GM21723 (cell line): ENCODE measurements around the gene PRDX6.
"Not testable (repeated sequence)": the region's sequence is repeated elsewhere in the genome, so short reads cannot be mapped to it uniquely, and the experiment has no call there.

Experiments used
- ATAC-seq: cut with Tn5 transposase; IDR thresholded peaks from one replicate; pipeline ENCODE4 v1.9.1; 2021; ENCODE audit warnings: mild to moderate bottlenecking, moderate library complexity; ENCODE audit not compliant: unreplicated experiment

PRDX6 gene

DNA sequence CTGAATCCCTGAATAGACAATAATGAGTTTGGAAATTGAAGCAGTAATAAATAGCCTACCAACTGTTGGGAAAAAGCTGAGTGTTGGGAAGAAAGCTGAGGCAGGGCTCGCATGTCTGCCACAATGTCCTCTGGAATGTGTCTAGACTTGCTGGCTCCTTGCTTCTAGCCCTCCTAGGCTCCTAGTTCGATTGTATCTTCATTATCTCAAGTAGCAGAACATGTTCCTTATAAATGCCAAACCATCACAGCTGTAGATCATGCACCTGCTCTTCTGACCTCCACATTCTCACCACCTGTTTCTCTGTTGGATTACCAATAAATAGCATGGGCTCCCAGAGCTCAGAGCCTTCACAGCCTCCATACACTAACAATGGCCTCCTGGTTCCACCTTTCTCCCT is 12.9 kb upstream of the PRDX6 start:
- ATAC-seq, result not testable (repeated sequence)

DNA sequence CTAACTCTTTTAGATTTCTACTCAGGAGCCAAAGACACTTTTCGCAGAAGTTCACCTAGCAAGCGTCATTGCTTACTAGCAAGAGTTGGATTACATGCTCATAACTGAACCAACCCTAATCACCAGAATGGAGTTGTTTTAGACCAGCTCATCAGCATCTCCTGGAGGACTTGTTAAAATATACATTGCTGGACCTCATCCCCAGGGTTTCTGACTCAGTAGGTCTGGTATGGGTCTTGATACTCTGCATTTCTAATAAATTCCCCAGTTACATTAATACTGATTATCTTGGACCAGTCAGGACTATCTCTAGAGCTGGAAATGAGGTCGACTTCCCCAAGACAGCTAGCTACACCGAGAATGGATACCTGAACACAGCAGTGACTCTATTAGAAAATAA is 9.7 kb upstream of the PRDX6 start:
- ATAC-seq, result no peak

DNA sequence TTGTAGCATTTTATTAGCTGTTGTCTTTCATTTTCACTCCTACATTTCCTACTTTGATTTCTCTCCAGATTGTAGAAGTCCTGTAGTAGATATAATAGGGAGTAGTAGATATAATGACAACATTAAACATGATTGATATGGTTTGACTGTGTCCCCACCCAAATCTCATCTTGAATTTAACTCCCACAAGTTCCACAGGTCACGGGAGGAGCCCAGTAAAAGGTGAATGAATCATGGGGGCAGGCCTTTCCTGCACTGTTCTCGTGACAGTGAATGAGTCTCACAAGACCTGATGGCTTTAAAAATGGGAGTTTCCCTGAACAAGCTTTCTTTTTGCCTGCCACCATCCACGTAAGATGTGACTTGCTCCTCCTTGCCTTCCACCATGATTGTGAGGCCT is 7.5 kb upstream of the PRDX6 start:
- ATAC-seq, result no peak

DNA sequence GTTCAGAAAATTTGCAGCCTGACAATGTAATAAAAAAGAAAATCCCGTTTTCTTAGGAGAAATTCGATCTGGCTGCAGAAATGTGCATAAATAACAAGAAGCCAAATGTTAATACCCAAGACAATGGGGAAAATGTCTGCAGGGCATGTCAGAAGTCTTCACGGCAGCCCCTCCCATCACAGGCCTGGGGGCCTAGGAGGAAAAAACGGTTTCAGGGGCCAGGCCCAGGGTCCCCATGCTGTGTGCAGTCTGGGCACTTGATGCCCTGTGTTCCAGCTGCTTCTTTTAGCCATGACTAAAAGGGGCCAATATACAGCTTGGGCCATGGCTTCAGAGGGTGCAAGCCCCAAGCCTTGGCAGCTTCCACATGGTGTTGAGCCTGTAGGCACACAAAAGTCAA is 6.5 kb upstream of the PRDX6 start:
- no peak for ATAC-seq

DNA sequence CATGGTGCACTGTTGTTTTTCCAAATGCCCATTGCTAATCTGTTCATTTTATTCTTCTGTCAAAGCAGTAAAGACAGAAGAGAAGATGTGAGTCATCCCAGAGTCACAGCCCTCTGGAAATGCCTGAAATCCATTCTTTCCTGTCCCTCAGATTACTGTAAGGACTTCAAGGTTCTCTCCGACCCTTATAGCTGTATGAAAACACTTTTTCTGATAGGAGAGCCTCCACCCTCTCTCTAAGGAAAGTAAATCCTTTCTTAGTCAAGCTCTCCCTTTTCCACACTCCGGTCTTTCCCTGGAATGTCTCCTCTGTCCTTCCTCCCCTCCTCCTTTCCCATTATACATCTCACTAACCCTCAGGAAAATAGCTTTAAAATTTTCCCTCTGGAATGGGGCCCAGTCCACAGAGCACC is 3.5 kb upstream of the PRDX6 start:
- ATAC-seq, result no peak

DNA sequence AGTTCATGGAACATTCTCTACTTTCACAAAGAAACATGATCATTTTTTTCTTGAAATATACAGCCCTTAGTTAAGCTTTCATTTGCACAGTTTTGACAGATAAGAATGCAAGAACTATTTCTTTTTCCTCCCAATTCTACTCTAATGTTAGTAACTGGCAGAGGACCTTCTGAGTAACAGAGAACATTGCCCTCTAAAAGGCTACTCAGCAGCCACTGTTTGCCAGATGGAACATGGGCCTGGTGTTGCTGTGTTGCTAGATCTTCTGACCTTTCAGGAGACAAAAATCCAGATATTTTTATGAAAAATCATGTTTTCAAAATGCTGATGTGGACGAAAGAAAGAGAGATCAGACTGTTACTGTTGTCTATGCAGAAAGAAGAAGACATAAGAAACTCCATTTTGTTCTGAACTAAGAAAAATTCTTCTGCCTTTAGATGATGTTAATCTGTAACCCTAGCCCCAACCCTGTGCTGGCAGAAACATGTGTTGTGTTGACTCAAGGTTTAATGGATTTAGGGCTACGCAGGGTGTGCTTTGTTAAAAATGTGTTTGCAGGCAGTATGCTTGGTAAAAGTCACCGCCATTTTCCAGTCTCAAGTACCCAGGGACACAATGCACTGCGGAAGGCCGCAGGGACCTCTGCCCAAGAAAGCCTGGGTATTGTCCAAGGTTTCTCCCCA is 2.9 kb upstream of the PRDX6 start:
- ATAC-seq, result no peak

DNA sequence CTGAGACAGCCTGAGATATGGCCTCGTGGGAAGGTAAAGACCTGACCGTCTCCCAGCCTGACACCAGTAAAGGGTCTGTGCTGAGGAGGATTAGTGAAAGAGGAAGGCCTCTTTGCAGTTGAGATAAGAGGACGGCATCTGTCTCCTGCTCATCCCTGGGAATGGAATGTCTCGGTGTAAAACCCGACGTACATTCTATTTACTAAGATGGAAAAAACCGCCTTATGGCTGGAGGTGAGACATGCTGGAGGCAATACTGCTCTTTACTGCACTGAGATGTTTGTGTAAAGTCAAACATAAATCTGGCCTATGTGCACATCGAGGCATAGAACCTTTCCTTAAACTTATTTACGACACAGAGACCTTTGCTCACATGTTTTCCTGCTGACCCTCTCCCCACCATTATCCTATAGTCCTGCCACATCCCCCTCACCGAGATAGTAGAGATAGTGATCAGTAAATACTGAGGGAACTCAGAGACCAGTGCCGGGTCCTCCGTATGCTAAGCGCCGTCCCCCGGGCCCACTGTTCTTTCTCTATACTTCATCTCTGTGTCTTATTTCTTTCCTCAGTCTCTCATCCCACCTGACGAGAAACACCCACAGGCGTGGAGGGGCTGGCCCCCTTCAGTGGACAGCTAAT is 2.2 kb upstream of the PRDX6 start:
- ATAC-seq, result not testable (repeated sequence)

DNA sequence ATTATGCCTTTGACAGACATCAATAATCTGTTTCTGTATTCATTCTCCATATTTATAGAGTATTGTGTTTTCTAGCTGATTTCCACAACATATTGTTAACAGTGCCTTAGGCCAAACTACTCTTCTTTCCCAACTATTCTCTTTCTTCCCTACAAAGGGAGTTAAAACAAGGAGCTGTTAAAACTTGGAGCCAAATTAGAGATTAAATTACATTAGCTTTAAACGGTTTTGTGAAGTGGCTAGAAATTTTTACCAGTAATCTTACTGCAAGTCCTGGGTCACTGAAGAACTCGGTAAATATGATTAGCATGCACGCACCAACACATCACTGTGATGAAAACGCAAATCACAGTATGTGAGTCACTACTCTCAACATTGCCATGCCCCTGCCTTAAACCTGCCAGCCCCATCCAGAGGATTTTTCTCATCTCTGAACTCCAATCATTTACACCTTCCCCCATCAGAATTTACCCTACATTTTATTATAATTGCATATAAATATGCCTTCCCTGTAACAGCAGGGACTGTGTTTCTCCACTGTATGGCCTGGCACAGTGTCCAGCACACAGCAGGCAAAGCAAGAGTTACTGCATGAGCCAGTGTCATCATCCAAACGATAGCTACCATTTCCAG is 1.5 kb upstream of the PRDX6 start:
- ATAC-seq, result no peak

DNA sequence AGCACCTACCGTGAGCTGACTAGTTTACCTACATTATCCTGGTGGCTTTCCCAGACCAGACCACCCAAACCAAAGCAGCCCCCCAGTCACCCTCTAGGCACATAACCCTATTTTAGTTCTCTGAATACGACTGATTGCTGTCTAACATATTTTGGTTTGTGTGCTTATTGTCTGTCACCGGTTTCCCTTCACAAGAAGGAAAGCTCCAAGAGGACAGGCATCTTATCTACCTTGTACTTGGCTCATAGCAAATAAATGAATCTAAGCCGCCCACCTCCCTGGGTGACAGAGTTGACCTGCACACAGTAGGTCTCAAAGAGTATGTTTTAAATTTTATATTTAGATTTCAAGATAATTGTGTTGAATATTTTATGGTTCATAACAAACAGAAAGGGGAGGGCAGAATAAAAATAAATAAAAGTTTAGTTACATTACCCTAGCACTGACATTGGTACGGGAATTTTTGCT is 904 bp upstream of the PRDX6 start:
- ATAC-seq, result no peak

DNA sequence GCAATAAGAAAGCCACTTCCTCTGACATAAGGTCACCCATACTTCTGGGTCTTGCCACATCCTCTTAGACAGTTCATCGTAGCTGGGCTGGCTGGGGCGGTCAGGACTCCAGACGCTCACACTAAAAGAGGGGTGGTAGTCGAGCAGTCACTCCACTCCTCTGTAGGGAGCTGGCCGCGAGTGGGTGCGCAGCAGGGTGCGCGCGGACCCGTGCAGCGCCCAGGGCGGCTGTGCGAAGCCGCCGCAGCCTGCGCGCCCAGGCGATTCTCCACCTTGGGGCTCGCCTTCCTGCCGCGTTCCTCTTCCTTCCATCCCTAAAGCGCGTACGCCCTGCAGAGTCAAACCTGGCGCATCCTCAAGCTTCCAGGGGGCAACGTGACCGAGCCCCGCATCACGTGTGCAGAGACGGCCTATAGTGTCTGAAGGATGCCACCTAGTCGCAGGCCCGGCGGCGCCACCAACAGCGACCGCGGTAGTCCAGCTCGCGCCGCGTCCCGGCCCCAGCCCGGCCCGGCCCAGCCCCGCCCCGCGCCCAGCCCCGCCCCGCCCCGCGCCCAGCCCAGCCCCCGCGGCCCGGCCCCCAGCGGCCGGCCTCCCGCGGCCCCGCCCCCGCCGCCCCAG is 360 bp upstream of the PRDX6 start:
- peak; percentile 96 for ATAC-seq

DNA sequence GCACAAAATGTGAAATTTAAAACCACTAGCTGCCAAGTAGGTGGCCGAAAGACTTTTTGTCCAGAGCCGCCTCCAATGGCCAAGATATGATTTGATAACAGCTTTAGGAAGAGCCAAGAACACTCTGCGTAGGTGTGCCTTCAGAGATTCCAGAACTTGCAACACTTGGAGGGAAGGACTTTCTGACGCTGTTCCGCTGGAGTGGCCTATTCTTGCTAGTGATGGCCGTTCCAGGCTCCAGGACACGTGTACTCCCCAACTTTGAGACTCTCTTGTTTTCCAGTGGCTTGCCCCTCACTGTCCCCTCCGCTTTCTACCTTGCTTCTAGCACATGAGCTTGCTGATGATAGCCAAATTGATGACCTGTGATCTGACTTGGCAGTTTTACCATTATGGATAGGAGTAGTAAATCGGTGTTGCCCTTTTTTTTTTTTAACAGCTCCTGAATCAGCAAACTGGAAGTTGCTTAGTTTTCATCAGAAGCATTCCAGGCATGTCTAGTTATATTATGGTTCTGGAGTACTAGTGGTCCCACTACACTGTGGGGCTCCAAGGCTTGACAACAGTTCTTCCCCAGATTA is 1.0 kb downstream of the PRDX6 start:
- ATAC-seq, result no peak

DNA sequence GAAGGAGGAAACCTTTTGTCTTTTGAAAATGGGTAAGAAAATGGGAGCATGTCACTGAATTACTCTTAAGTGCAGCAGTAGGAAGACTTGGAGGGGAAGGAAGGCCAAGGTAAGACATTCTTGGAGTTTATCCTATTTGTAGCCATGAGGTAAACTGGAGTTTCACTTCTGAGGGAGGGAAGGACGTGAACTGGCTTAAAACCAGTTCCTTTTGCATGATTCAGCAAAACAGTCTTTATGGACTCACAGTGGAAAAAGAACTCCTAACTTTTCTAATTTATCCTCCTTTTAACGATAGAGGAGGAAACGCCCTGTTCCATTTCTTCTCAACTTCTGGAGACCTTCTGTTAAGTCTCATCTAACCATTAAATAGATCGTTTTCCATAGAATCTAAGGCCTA is 2.5 kb downstream of the PRDX6 start:
- ATAC-seq, result no peak

DNA sequence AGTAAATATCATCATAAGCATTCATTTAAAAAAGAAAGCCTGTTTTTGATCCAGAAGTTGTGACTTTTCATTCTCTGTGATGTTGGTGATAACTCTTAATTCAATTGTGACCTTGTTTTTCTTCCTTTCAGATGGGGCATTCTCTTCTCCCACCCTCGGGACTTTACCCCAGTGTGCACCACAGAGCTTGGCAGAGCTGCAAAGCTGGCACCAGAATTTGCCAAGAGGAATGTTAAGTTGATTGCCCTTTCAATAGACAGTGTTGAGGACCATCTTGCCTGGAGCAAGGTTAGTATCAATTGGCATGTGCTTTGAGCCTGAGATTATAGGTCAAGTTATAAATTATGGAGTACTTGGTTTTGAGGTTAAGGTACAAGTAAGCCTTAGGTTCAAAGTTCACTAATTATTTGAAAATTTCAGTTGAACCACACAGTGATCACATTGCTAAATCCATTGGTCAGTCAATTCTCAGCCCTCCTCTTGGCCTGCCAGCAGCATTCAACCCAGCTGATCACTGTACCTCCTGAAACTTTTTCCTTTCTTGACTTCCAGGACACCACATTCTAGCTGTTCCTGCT is 4.1 kb downstream of the PRDX6 start:
- no peak for ATAC-seq

DNA sequence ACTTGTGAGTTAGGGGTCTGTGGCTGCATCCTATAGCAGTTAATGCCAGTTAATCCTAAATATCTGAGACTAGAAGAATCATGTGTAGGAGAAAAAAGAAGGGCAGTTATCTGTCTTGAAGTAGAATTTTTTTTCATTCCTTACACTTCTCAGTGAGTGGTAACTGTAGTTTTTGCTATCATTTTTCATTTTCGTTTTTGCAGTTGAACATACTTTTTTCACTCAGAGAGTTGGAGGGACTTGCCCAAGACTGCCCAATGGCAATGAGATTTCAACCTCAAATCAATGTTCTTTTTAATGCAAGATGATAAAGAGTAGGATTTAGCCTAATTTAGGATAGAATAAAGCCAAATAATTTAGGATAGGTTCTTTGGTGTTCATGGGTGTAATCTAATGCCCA is 5.5 kb downstream of the PRDX6 start:
- peak; percentile 50 for ATAC-seq

DNA sequence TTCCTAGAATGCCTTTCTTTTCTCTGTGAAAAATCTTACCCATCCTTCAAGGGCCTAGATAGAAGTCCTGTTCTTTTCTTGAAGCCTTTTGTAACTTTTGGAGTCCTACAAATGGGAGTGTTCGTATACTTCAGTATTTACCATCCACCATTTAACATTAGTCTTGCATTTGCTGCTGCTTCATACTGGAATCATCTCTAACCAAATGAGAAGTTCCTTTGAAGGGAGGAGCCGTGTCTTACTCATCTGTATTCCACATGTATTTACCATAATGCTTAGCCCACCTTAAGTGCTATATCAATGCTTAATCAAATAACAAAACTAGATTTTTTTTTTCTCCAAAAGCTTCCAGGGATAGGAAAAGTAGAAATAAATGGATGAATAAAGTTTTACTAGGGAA is 7.1 kb downstream of the PRDX6 start:
- ATAC-seq, result no peak

DNA sequence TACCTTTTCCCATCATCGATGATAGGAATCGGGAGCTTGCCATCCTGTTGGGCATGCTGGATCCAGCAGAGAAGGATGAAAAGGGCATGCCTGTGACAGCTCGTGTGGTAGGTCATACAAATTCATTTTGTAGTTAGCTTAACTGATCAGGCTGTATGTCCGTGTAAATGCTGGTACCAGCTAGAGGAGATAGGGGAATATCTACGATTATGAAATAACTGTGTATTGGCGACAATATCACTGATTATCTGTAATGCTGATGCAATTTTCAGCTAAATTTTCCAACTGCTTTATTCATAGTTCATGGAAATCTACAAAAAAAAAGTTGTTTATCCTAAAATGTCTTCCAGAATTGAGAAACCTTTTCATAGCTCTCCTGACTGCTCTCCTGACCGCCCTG is 8.3 kb downstream of the PRDX6 start:
- ATAC-seq, result no peak

DNA sequence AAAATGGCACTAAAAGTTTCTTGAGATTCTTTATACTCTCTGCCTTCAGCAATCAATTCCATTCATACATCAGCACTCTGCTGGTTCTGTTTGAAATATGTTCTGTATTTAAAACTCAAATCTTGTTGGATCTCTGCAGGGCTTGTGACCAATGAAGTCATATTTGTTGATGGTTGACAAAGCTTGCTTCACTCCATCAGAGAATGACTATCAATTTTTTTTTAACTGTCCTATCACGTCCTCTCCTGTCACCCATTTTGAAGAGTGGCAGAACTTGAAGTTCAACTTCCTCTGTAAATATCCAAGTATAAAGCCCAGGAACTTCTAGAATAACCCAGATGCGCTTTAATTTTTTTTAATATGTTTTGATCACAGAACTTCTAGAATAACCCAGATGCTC is 10.9 kb downstream of the PRDX6 start:
- no peak for ATAC-seq

DNA sequence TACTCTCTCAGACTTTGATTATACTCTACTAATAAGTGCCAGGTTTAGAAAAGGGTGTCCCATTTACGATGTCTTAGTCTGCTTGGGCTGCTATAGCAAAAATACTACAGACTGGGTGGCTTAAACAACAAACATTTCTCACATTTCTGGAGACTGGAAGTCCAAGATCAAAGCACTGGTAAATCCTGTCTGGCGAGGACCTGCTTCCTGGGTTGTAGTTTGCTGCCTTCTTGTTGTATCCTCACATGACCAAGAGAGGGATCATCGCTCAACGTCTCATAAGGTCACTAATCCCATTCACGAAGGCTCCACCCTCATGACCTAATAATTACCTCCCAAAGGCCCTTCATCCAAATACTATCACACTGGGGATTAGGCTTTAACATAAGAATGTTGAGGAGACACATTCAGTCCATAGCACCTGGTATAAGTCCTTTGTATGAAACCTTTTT is 12.0 kb downstream of the PRDX6 start:
- no peak for ATAC-seq

DNA sequence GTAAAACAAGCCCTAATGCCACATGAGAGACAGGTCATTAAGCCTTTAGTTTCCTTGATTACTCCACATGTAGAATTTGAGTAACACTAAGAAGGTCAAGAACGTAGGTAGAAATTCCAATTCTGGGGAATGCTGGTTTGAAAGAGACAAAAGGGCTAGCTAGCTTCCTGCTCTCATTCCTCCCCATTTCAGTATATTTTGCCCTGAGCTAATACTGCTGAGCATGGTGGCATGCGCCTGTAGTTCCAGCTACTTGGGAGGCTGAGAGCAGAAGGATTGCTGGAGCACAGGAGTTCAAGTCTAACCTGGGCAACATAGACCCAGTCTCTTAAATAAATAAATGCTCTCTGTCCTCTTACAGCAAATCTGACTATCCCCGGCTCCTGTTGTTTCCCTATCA is 12.8 kb downstream of the PRDX6 start:
- ATAC-seq, result no peak

DNA sequence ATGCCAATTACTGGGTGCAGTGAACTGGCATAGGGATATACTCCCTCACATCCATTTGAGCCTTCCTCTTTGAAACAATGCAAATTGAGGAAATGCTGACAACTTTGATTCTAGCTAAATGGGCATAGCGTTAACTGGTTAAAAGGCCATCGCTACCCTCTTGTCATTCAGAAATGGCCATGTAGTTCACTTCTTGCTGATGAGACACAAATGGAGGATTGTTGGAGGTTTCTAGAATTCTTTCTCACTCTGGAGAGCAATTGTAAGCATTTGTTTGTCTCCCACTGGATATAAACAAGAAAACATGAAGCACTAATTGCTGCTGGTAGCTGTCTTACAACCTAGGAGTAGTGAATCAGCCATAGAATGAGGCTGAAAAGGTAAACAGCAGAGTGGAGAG is 14.4 kb downstream of the PRDX6 start:
- no peak for ATAC-seq

DNA sequence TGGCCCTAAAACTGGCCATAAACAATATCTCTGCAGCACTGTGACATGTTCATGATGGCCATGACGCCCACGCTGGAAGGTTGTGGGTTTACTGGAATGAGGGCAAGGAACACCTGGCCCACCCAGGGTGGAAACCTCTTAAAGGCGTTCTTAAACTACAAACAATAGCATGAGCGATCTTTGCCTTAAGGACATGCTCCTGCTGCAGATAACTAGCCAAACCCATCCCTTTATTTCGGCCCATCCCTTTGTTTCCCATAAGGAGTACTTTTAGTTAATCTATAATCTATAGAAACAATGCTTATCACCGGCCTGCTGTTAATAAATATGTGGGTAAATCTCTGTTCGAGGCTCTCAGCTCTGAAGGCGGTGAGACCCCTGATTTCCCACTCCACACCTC is 16.0 kb downstream of the PRDX6 start:
- ATAC-seq, result not testable (repeated sequence)
